ENCODE measurements around the gene SLC9A9.

SLC9A9 gene

DNA sequence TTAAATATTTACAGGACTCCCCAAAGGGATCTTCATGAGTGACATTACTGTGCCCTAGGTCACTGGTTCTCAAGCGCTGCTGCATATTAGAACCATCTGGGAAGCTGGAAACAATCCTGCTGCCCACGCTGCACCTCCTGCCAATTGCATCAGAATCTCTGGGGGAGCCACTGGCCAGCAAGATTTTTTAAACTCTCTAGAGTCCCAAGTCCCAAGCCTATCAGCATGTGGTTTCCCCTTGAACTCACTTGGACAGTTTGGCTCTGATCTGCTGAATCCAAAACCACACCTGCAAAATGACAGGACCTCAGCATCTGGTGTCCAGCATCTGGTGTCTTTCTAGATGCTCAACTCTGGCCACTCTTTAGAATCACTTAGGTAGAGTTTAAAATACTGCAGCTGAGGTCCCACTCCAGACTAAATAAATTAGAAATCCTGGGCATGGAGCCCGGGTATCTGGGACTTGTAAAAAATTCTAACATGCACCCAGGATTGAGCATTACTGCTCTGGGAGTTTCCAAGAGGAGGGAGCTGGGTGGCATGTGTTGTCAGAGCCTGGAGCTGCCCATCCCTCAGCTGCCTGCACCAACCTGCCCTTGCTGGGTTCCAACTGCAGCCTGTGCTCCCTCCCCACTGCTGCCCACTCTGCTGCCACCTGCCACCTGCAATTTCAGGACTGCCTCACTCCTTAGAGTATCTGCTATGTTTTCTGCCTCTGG, 311.3 kb downstream of the SLC9A9 start:
- no peak for DNase-seq

DNA sequence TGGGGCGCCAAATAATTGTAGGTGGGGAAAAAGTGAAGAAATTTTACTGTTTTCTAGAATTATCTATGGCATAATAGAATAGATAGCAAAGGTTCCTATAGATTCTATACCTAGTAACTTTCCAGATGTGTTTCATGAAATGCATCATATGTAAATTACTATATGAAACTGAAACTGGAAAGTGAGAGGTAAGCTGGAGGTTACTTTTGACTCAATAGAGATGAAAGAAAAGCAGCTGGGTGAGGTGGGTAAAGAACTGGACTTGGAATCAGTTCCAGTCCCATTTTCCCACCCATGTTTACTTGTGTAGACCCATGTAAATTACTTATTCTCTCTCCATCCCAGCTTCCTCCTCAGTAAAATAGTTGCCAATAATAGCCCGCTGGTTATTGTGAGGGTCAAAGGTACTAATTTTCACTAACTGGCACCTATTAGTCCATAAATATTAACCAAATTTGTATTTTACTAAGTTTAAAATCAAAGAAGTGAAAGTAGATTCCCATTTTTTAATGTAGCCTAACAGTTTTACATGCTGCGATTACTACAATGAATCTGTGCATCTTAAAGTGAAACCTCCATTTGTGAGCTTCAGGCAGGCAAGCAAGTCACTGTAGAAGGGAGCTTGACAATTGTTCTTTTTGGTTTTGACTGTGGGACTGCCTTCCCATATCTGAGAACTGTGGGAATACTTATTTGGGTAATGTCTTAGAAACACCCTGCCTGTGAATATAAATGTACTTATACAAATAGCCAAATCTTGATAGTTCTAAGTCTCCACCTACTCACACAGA, 312.1 kb downstream of the SLC9A9 start:
- Histone ChIP-seq H3K4me1 (ENCODE audit: control extremely low read depth in 1 of 4, control insufficient read depth in 4 of 4, insufficient read depth in 4 of 4, low read length in 3 of 4) (no peaks in the 10 kb centered on the region), H3K9me3 (ENCODE audit: control extremely low read depth in 1 of 5, control insufficient read depth in 4 of 5, insufficient read depth in 2 of 5, low read depth in 1 of 5, low read length in 4 of 5) (no peaks in the 10 kb centered on the region), H3K27me3 (replicated peaks in 2 of 5; ENCODE audit: control insufficient read depth in 4 of 5, insufficient read depth in 5 of 5, low read length in 4 of 5) (no peaks in the 10 kb centered on the region), H3K27ac (ENCODE audit: insufficient read depth in 1 of 2, low read depth in 1 of 2, low read length in 2 of 2, poor library complexity in 1 of 2, severe bottlenecking in 2 of 2) (no peak overlapping the region), H3K4me3 (ENCODE audit: control insufficient read depth in 1 of 7, extremely low read depth in 1 of 7, insufficient read depth in 4 of 7, low read depth in 2 of 7, low read length in 6 of 7) (no peak overlapping the region), H3K36me3 (ENCODE audit: control insufficient read depth in 4 of 4, insufficient read depth in 4 of 4, low read length in 3 of 4) (no peaks in the 10 kb centered on the region)
- POLR2A ChIA-PET, result no interaction called here
- CTCF ChIA-PET, result interaction anchor here (1.5 kb wide), 1 partner anchor 15 kb away, joined by 4 read pairs; no protein-coding TSS in a partner anchor
- 86% methylated on average over 1 of the region's 3 CpGs for WGBS (ENCODE audit: insufficient coverage)
- no peak for DNase-seq

More for the DNA sequence above, 311.3 kb downstream of the SLC9A9 start:
- H3K36me3 ChIP-seq (ENCODE audit: control insufficient read depth in 4 of 4, insufficient read depth in 4 of 4, low read length in 3 of 4), result no peaks in the 10 kb centered on the region
- no peak overlapping the region for H3K27ac ChIP-seq (ENCODE audit: insufficient read depth in 1 of 2, low read depth in 1 of 2, low read length in 2 of 2, poor library complexity in 1 of 2, severe bottlenecking in 2 of 2)
- H3K4me1 ChIP-seq (ENCODE audit: control extremely low read depth in 1 of 4, control insufficient read depth in 4 of 4, insufficient read depth in 4 of 4, low read length in 3 of 4), result no peaks in the 10 kb centered on the region
- H3K27me3 ChIP-seq (replicated peaks in 2 of 5; ENCODE audit: control insufficient read depth in 4 of 5, insufficient read depth in 5 of 5, low read length in 4 of 5), result no peaks in the 10 kb centered on the region
- CTCF ChIA-PET, result interaction anchor here (0.6 to 1.5 kb wide), 2 partner anchors 14 to 484 kb away, joined by 3 to 4 read pairs; no protein-coding TSS in a partner anchor
- POLR2A ChIA-PET, result no interaction called here
- 100% methylated on average over 3 of the region's 3 CpGs for WGBS (ENCODE audit: insufficient coverage)
- H3K9me3 ChIP-seq (ENCODE audit: control extremely low read depth in 1 of 5, control insufficient read depth in 4 of 5, insufficient read depth in 2 of 5, low read depth in 1 of 5, low read length in 4 of 5), result no peaks in the 10 kb centered on the region
- no peak overlapping the region for H3K4me3 ChIP-seq (ENCODE audit: control insufficient read depth in 1 of 7, extremely low read depth in 1 of 7, insufficient read depth in 4 of 7, low read depth in 2 of 7, low read length in 6 of 7)

DNA sequence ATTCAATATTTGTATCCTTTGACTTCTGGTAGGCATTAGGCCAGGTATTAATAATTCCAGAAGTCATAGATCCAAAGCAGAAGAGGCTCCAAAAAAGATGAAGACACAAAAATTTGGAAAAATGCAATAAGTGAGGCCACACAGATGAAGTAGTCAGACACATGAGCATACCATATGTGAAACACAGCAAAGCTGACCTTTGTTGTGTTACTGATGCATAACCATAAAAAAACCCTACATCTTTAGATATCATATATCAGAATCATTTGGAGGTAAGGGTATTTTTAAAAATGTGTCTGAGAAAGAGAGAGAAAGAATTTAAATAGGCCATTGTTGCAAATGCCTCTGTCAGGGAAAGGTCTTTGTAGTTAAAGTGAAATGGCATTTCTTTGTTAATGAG, 314.9 kb downstream of the SLC9A9 start:
- H3K9me3 ChIP-seq (ENCODE audit: control extremely low read depth in 1 of 5, control insufficient read depth in 4 of 5, insufficient read depth in 2 of 5, low read depth in 1 of 5, low read length in 4 of 5), result no peaks in the 10 kb centered on the region
- no peaks in the 10 kb centered on the region for H3K27me3 ChIP-seq (replicated peaks in 2 of 5; ENCODE audit: control insufficient read depth in 4 of 5, insufficient read depth in 5 of 5, low read length in 4 of 5)
- no peak overlapping the region for H3K27ac ChIP-seq (ENCODE audit: insufficient read depth in 1 of 2, low read depth in 1 of 2, low read length in 2 of 2, poor library complexity in 1 of 2, severe bottlenecking in 2 of 2)
- ChIA-PET CTCF (no interaction called here), POLR2A (no interaction called here)
- DNase-seq, result no peak
- peaks cover 4 to 13% (median 13%) of the 10 kb centered on the region in 4 experiments for H3K4me1 ChIP-seq (ENCODE audit: control extremely low read depth in 1 of 4, control insufficient read depth in 4 of 4, insufficient read depth in 4 of 4, low read length in 3 of 4)
- H3K4me3 ChIP-seq (ENCODE audit: control insufficient read depth in 1 of 7, extremely low read depth in 1 of 7, insufficient read depth in 4 of 7, low read depth in 2 of 7, low read length in 6 of 7), result no peak overlapping the region
- H3K36me3 ChIP-seq (ENCODE audit: control insufficient read depth in 4 of 4, insufficient read depth in 4 of 4, low read length in 3 of 4), result no peaks in the 10 kb centered on the region

DNA sequence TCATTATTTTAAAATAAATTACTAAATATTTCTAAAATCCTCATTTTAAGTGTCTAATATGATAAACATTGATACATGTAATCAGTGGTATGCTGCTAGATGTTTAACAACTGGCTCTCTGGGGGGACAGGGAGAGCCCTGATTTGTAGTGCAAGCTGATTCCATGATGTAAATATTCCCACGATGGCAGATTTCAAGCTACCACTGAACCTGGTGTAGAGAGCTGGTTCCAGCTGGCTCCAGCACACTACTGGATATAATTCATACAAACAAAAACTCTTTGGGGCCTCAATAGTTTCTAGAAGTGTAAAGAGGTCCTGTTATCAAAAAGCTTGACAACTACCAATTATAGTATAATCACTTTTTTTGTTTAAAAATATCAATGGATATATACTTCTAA, 316.2 kb downstream of the SLC9A9 start:
- Histone ChIP-seq H3K4me1 (ENCODE audit: control extremely low read depth in 1 of 4, control insufficient read depth in 4 of 4, insufficient read depth in 4 of 4, low read length in 3 of 4) (peaks cover 4 to 26% (median 24%) of the 10 kb centered on the region in 4 experiments), H3K4me3 (ENCODE audit: control insufficient read depth in 1 of 7, extremely low read depth in 1 of 7, insufficient read depth in 4 of 7, low read depth in 2 of 7, low read length in 6 of 7) (no peak overlapping the region), H3K9me3 (ENCODE audit: control extremely low read depth in 1 of 5, control insufficient read depth in 4 of 5, insufficient read depth in 2 of 5, low read depth in 1 of 5, low read length in 4 of 5) (no peaks in the 10 kb centered on the region), H3K27ac (ENCODE audit: insufficient read depth in 1 of 2, low read depth in 1 of 2, low read length in 2 of 2, poor library complexity in 1 of 2, severe bottlenecking in 2 of 2) (no peak overlapping the region), H3K27me3 (replicated peaks in 2 of 5; ENCODE audit: control insufficient read depth in 4 of 5, insufficient read depth in 5 of 5, low read length in 4 of 5) (no peaks in the 10 kb centered on the region), H3K36me3 (ENCODE audit: control insufficient read depth in 4 of 4, insufficient read depth in 4 of 4, low read length in 3 of 4) (no peaks in the 10 kb centered on the region)
- ChIA-PET POLR2A (interaction anchor here (0.6 kb wide), 1 partner anchor 13 kb away, joined by 4 read pairs; no protein-coding TSS in a partner anchor), CTCF (interaction anchor here (1.6 kb wide), 1 partner anchor 100 kb away, joined by 3 read pairs; no protein-coding TSS in a partner anchor)
- DNase-seq, result no peak
- no CpG with 5 or more reads among the region's 1 CpG for WGBS (ENCODE audit: insufficient coverage)

DNA sequence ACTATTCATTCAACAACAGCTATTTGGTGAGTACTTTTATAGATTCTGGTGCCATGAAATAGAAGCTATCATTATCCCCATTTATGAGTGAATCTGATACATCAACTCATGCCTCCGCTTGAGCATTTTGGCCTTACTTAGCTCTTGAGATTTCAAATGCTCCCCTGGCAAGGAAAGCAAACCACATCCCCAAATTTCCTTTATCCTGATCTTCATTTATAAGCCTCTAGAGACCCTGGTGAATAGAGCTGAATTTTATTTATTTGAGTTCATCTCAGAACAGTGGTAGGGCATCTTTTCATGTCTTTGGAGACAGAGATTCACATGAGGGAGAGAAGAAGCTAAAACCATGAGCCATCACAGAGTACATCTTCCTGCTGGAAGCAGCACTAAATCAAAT, 317.2 kb downstream of the SLC9A9 start:
- no CpG with 5 or more reads among the region's 1 CpG for WGBS (ENCODE audit: insufficient coverage)
- Histone ChIP-seq H3K4me1 (ENCODE audit: control extremely low read depth in 1 of 4, control insufficient read depth in 4 of 4, insufficient read depth in 4 of 4, low read length in 3 of 4) (peaks cover 4 to 33% (median 31%) of the 10 kb centered on the region in 4 experiments), H3K27ac (ENCODE audit: insufficient read depth in 1 of 2, low read depth in 1 of 2, low read length in 2 of 2, poor library complexity in 1 of 2, severe bottlenecking in 2 of 2) (no peak overlapping the region), H3K36me3 (ENCODE audit: control insufficient read depth in 4 of 4, insufficient read depth in 4 of 4, low read length in 3 of 4) (no peaks in the 10 kb centered on the region), H3K9me3 (ENCODE audit: control extremely low read depth in 1 of 5, control insufficient read depth in 4 of 5, insufficient read depth in 2 of 5, low read depth in 1 of 5, low read length in 4 of 5) (no peaks in the 10 kb centered on the region), H3K4me3 (ENCODE audit: control insufficient read depth in 1 of 7, extremely low read depth in 1 of 7, insufficient read depth in 4 of 7, low read depth in 2 of 7, low read length in 6 of 7) (no peak overlapping the region), H3K27me3 (replicated peaks in 2 of 5; ENCODE audit: control insufficient read depth in 4 of 5, insufficient read depth in 5 of 5, low read length in 4 of 5) (no peaks in the 10 kb centered on the region)
- ChIA-PET POLR2A (no interaction called here), CTCF (interaction anchor here (1.6 kb wide), 1 partner anchor 99 kb away, joined by 3 read pairs; no protein-coding TSS in a partner anchor)
- no peak for DNase-seq

DNA sequence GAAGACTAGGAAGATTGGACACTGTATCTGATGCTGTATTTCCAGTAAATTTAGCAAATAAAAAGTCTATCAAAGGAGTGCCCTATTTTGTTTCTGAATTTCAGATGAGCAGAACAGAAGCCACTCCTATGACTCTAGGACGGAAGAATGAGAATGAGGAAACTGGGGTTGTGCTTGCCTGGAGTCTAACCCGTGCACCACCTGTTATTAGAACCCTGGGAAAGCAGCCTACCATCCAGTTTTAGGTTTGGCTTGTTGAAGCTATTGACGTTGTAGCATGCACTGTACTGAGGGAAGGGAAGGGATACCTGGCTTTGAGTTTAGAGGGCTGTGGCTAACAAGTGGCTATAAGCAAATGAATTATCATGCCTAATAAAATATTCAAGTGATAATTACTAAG, 318.5 kb downstream of the SLC9A9 start:
- Histone ChIP-seq H3K4me1 (ENCODE audit: control extremely low read depth in 1 of 4, control insufficient read depth in 4 of 4, insufficient read depth in 4 of 4, low read length in 3 of 4) (peaks cover 4 to 39% (median 33%) of the 10 kb centered on the region in 4 experiments), H3K4me3 (ENCODE audit: control insufficient read depth in 1 of 7, extremely low read depth in 1 of 7, insufficient read depth in 4 of 7, low read depth in 2 of 7, low read length in 6 of 7) (no peak overlapping the region), H3K27ac (ENCODE audit: insufficient read depth in 1 of 2, low read depth in 1 of 2, low read length in 2 of 2, poor library complexity in 1 of 2, severe bottlenecking in 2 of 2) (no peak overlapping the region), H3K27me3 (replicated peaks in 2 of 5; ENCODE audit: control insufficient read depth in 4 of 5, insufficient read depth in 5 of 5, low read length in 4 of 5) (no peaks in the 10 kb centered on the region), H3K9me3 (ENCODE audit: control extremely low read depth in 1 of 5, control insufficient read depth in 4 of 5, insufficient read depth in 2 of 5, low read depth in 1 of 5, low read length in 4 of 5) (no peaks in the 10 kb centered on the region), H3K36me3 (ENCODE audit: control insufficient read depth in 4 of 4, insufficient read depth in 4 of 4, low read length in 3 of 4) (no peaks in the 10 kb centered on the region)
- 80% methylated on average over 3 of the region's 3 CpGs for WGBS (ENCODE audit: insufficient coverage)
- POLR2A ChIA-PET, result no interaction called here
- CTCF ChIA-PET, result interaction anchor here (1.1 kb wide), 1 partner anchor 68 kb away, joined by 3 read pairs; no protein-coding TSS in a partner anchor
- no peak for DNase-seq

DNA sequence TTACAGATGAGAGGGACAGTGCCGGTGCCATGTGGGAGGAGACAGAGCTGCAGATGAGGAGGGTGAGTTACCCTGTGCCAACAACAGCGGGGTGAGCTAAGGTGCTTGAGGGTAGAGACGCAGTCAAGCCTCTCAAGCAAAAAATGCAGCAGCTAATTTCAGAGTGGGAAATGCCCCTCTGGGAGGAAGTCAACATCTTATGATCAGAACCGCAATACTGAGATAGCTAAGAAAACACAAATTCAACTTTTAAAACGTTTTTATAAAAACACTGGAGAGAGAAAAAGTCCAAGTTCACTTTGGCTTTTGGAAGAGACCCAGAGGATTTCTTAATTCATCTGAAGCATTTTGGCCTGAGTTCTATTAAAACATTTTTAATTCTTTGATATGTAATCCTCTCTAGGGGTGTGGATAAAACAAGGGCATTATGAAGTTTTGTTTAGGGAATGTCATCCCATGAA, 319.2 kb downstream of the SLC9A9 start:
- ChIA-PET POLR2A (no interaction called here), CTCF (no interaction called here)
- WGBS (ENCODE audit: insufficient coverage), result 0% methylated on average over 4 of the region's 5 CpGs
- Histone ChIP-seq H3K9me3 (ENCODE audit: control extremely low read depth in 1 of 5, control insufficient read depth in 4 of 5, insufficient read depth in 2 of 5, low read depth in 1 of 5, low read length in 4 of 5) (no peaks in the 10 kb centered on the region), H3K36me3 (ENCODE audit: control insufficient read depth in 4 of 4, insufficient read depth in 4 of 4, low read length in 3 of 4) (no peaks in the 10 kb centered on the region), H3K27me3 (replicated peaks in 2 of 5; ENCODE audit: control insufficient read depth in 4 of 5, insufficient read depth in 5 of 5, low read length in 4 of 5) (no peaks in the 10 kb centered on the region), H3K27ac (ENCODE audit: insufficient read depth in 1 of 2, low read depth in 1 of 2, low read length in 2 of 2, poor library complexity in 1 of 2, severe bottlenecking in 2 of 2) (peak overlapping the region in 1 of 2 experiments; percentile 20), H3K4me3 (ENCODE audit: control insufficient read depth in 1 of 7, extremely low read depth in 1 of 7, insufficient read depth in 4 of 7, low read depth in 2 of 7, low read length in 6 of 7) (peak overlapping the region in 3 of 7 experiments; percentile 4 to 43 (median 7)), H3K4me1 (ENCODE audit: control extremely low read depth in 1 of 4, control insufficient read depth in 4 of 4, insufficient read depth in 4 of 4, low read length in 3 of 4) (peaks cover 4 to 39% (median 33%) of the 10 kb centered on the region in 4 experiments)
- peak; percentile 46 to 88 (median 76) for DNase-seq

All from common myeloid progenitor, CD34-positive (primary cell).